Activated B cell treated with CpG ODN at 0.5 μM for 24 hours (primary cell): ENCODE data around the gene PELO. TPM values are rescaled to one million over a fixed set of nuclear protein-coding genes. Genes with fewer than 3 reads are reported as not detected.
"Not testable (repeated sequence)": the region's sequence is repeated elsewhere in the genome, so short reads cannot be mapped to it uniquely, and the experiment has no call there.

Experiments used
- ATAC-seq: fragments of 200-7000 bp; cut with Tn5 transposase; one replicate; pipeline ENCODE4 v1.10.0; 2021; ENCODE audit warnings: low read depth, mild to moderate bottlenecking, moderate library complexity
- CTCF ChIA-PET: fragments of 350-600 bp; sonication (Branson Sonifier 250); formaldehyde crosslinking; loops from one replicate; lab custom pipeline; 2021; ENCODE audit warnings: antibody characterized with exemption; lab: Charles Lee
- POLR2A ChIA-PET: fragments of 350-600 bp; sonication (Branson Sonifier 250); formaldehyde crosslinking; loops from one replicate; lab custom pipeline; 2021; ENCODE audit warnings: antibody characterized with exemption; lab: Charles Lee
- DNase-seq: peaks from one replicate; pipeline ENCODE4 v3.0.0; 2022
- H3K27ac Mint-ChIP-seq: one replicate; pipeline ENCODE4 v1.8.0; 2020; ENCODE audit warnings: mixed read lengths
- H3K27me3 Mint-ChIP-seq: one replicate; pipeline ENCODE4 v1.8.0; 2021; ENCODE audit warnings: mixed read lengths
- H3K36me3 Mint-ChIP-seq: one replicate; pipeline ENCODE4 v1.8.0; 2021; ENCODE audit warnings: low read depth, mixed read lengths
- H3K4me1 Mint-ChIP-seq: one replicate; pipeline ENCODE4 v1.8.0; 2021; ENCODE audit warnings: mixed read lengths
- H3K4me3 Mint-ChIP-seq: one replicate; pipeline ENCODE4 v1.8.0; 2020; ENCODE audit warnings: mild to moderate bottlenecking, mixed read lengths
- H3K9me3 Mint-ChIP-seq: one replicate; pipeline ENCODE4 v1.8.0; 2020; ENCODE audit warnings: mixed read lengths
- intact Hi-C: fragments of 100-400 bp; cut with micrococcal nuclease; formaldehyde crosslinking; loops from one replicate; pipeline ENCODE4 v1.15.1; 2024
- total RNA-seq: library from RNA; stranded (reverse); gene quantifications from 2 replicates; pipeline ENCODE4 v1.2.3, GENCODE V29; 2022
- TF ChIP-seq, protein P1 (sequence below): fragments of 200-600 bp; IDR thresholded peaks from one replicate; pipeline ENCODE4 v1.8.0; 2022; ENCODE audit warnings: antibody characterized with exemption, mild to moderate bottlenecking

The PELO gene
- total RNA-seq, 1 donor from 2014 or later, result 23.0 TPM

DNA sequence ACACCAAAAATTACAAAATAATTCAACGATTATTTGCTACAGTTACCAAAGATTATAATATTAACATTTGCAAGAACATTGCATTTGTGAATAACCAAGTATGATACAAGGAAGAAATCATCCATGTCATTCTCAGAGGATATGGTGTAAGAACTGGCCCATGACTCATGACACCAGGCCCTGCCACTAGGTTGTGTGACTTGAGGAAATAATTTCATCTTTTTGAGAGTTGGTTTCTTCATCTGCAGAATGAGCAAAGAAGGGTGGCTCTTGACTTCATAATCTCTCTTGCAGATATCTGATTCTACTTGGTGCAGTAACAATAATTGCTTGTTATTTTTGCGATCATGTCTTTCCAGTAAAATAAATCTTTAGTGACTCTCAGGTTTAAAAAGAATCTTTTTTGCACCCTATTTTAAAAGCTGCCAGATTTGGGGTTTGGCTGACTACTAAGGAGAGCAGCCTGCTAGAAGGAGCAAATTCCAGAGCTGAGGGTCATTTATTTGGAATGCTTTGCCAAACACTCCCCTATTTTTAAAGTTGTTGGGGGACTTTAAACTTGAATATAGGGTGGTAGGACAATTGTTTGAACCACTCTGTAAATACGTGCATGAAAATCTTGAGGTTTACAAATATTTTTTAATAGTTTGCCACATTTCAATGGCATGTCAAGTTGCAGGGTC is 23.5 kb downstream of the PELO start:
- TF ChIP-seq, protein P1, sequence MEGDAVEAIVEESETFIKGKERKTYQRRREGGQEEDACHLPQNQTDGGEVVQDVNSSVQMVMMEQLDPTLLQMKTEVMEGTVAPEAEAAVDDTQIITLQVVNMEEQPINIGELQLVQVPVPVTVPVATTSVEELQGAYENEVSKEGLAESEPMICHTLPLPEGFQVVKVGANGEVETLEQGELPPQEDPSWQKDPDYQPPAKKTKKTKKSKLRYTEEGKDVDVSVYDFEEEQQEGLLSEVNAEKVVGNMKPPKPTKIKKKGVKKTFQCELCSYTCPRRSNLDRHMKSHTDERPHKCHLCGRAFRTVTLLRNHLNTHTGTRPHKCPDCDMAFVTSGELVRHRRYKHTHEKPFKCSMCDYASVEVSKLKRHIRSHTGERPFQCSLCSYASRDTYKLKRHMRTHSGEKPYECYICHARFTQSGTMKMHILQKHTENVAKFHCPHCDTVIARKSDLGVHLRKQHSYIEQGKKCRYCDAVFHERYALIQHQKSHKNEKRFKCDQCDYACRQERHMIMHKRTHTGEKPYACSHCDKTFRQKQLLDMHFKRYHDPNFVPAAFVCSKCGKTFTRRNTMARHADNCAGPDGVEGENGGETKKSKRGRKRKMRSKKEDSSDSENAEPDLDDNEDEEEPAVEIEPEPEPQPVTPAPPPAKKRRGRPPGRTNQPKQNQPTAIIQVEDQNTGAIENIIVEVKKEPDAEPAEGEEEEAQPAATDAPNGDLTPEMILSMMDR, result no peak
- H3K27me3 Mint-ChIP-seq, result peaks cover 2% of the 10 kb centered on the region
- no peaks in the 10 kb centered on the region for H3K4me1 Mint-ChIP-seq
- no peaks in the 10 kb centered on the region for H3K36me3 Mint-ChIP-seq
- intact Hi-C loops, result no loop called here
- no peak for DNase-seq
- CTCF ChIA-PET, result no interaction called here
- no peak overlapping the region for H3K27ac Mint-ChIP-seq
- no peak for ATAC-seq
- POLR2A ChIA-PET, result no interaction called here
- no peak overlapping the region for H3K4me3 Mint-ChIP-seq
- no peaks in the 10 kb centered on the region for H3K9me3 Mint-ChIP-seq

- H3K27ac Mint-ChIP-seq, result no peak overlapping the region
- no peaks in the 10 kb centered on the region for H3K9me3 Mint-ChIP-seq
- no peak overlapping the region for H3K4me3 Mint-ChIP-seq
- TF ChIP-seq, protein P1, result no peak
- peaks cover 2% of the 10 kb centered on the region for H3K27me3 Mint-ChIP-seq
- no peaks in the 10 kb centered on the region for H3K4me1 Mint-ChIP-seq
- CTCF ChIA-PET, result no interaction called here
- POLR2A ChIA-PET, result no interaction called here
- no peaks in the 10 kb centered on the region for H3K36me3 Mint-ChIP-seq
- DNase-seq, result no peak
- intact Hi-C loops, result no loop called here
- ATAC-seq, result no peak
These were observed 26.8 kb downstream of the PELO start for GRCh38 chr5:52814352-52815148.

DNA sequence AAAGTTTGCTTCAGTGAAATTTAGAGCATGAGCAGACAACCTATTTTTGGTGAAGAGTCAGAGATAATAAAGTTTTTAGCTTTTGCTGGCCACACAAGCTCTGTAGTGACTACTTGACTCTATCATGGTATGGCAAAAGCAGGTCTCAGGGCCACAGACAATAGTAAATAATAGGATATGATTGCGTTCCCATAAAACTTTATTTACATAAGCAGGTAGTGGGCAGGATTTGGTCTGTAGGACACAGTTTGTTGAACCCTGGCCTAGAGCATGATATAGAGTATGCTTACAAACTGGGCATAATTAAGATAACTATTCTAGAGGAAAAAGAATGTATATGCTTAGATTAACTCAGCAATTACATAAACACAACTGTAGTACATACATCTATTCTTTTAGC is 30.1 kb downstream of the PELO start:
- Mint-ChIP-seq H3K36me3 (no peaks in the 10 kb centered on the region), H3K9me3 (no peaks in the 10 kb centered on the region), H3K27me3 (peaks cover 2% of the 10 kb centered on the region), H3K4me3 (no peak overlapping the region), H3K4me1 (no peaks in the 10 kb centered on the region), H3K27ac (no peak overlapping the region)
- no peak for DNase-seq
- TF ChIP-seq, protein P1, result no peak
- ChIA-PET POLR2A (no interaction called here), CTCF (no interaction called here)
- intact Hi-C loops, result no loop called here
- ATAC-seq, result no peak

DNA sequence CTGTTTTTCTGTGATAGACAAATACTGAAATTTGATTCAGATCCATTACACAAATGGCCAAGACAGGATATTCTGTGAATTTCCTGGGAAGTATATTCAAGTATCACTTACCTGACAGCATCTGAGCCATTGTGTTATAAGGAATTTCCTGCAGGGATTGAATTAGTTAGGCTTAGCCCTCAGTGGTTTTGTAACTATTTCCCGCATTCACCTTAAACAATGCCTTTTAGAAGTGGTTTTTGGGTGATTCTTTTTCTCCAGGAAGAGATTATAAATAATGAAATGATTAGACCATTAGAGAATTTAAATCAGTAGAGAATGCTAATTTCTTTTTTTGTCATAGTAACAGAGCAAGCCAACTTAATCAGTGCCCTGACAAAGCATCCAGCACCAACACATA is 30.6 kb downstream of the PELO start:
- no peaks in the 10 kb centered on the region for H3K4me1 Mint-ChIP-seq
- H3K36me3 Mint-ChIP-seq, result no peaks in the 10 kb centered on the region
- peaks cover 2% of the 10 kb centered on the region for H3K27me3 Mint-ChIP-seq
- DNase-seq (no peak), ATAC-seq (no peak)
- no peak overlapping the region for H3K4me3 Mint-ChIP-seq
- intact Hi-C loops, result no loop called here
- POLR2A ChIA-PET, result no interaction called here
- TF ChIP-seq, protein P1, result no peak
- CTCF ChIA-PET, result no interaction called here
- H3K27ac Mint-ChIP-seq, result no peak overlapping the region
- H3K9me3 Mint-ChIP-seq, result no peaks in the 10 kb centered on the region

- H3K4me3 Mint-ChIP-seq, H3K27ac Mint-ChIP-seq: not testable (repeated sequence)
These were observed 31.1 kb downstream of the PELO start for GRCh38 chr5:52818807-52819206.

More at GRCh38 chr5:52818807-52819206, 31.1 kb downstream of the PELO start:
- H3K36me3 Mint-ChIP-seq, ATAC-seq, H3K4me1 Mint-ChIP-seq, intact Hi-C loops, POLR2A ChIA-PET, DNase-seq, CTCF ChIA-PET, H3K9me3 Mint-ChIP-seq, H3K27me3 Mint-ChIP-seq: not testable (repeated sequence)
